ENCODE results near the gene MAU2. TPM values are rescaled to one million over a fixed set of nuclear protein-coding genes. Genes with fewer than 3 reads are reported as not detected.

The MAU2 gene
- total RNA-seq, 1 experiment from 2014 or later: 48.4 TPM

GRCh38 chr19:19276386-19276785, 44.2 kb upstream of the MAU2 start:
- H2BK5ac ChIP-seq (ENCODE audit: insufficient read length, low read length): no peak overlapping the region
- no peak overlapping the region for H2AFZ ChIP-seq (ENCODE audit: low read length)
- H2AK5ac ChIP-seq (ENCODE audit: insufficient read length, low read length): no peak overlapping the region
- H2BK15ac ChIP-seq (ENCODE audit: low read depth, low read length): no peak overlapping the region
- H3K27me3 ChIP-seq (ENCODE audit: insufficient read depth, low read length): no peaks in the 10 kb centered on the region
- H2BK120ac ChIP-seq (ENCODE audit: low read depth, low read length, poor library complexity, severe bottlenecking): no peak overlapping the region
- H4K91ac ChIP-seq (ENCODE audit: insufficient read length, low read depth, low read length): no peak overlapping the region
- no peaks in the 10 kb centered on the region; the same call in 1 of the 2 replicates for H3K4me1 ChIP-seq (ENCODE audit: insufficient read depth, low read length)
- H3K14ac ChIP-seq (ENCODE audit: insufficient read depth, low read length): no peak overlapping the region
- no peaks in the 10 kb centered on the region for H3K9me3 Mint-ChIP-seq
- no peak overlapping the region for H3K27ac ChIP-seq (ENCODE audit: insufficient read length, low read depth, low read length)
- peaks cover 7% of the 10 kb centered on the region for H3K23me2 ChIP-seq (ENCODE audit: insufficient read length, low read depth, low read length, poor library complexity, severe bottlenecking)
- no peak overlapping the region for H3K27ac Mint-ChIP-seq
- no peak overlapping the region for H3K4me2 ChIP-seq (ENCODE audit: insufficient read depth, insufficient read length, low read length)
- no peaks in the 10 kb centered on the region for H3K79me2 ChIP-seq (ENCODE audit: insufficient read depth, low read length)
- H3T11ph ChIP-seq (ENCODE audit: low read length): no peak overlapping the region
- H3K4ac ChIP-seq (ENCODE audit: low read depth, low read length): no peak overlapping the region
- H3K18ac ChIP-seq (ENCODE audit: insufficient read length, low read depth, low read length): no peak overlapping the region
- H3K36me3 Mint-ChIP-seq (ENCODE audit: insufficient read depth in 1 of 3, low read depth in 3 of 3): peaks cover 10 to 35% (median 27%) of the 10 kb centered on the region in 3 experiments; a peak in 6 of 7 replicates
- TF ChIP-seq, protein P1, sequence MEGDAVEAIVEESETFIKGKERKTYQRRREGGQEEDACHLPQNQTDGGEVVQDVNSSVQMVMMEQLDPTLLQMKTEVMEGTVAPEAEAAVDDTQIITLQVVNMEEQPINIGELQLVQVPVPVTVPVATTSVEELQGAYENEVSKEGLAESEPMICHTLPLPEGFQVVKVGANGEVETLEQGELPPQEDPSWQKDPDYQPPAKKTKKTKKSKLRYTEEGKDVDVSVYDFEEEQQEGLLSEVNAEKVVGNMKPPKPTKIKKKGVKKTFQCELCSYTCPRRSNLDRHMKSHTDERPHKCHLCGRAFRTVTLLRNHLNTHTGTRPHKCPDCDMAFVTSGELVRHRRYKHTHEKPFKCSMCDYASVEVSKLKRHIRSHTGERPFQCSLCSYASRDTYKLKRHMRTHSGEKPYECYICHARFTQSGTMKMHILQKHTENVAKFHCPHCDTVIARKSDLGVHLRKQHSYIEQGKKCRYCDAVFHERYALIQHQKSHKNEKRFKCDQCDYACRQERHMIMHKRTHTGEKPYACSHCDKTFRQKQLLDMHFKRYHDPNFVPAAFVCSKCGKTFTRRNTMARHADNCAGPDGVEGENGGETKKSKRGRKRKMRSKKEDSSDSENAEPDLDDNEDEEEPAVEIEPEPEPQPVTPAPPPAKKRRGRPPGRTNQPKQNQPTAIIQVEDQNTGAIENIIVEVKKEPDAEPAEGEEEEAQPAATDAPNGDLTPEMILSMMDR (conservative IDR thresholded peaks at IDR 0.05): no peak
- no peak overlapping the region for H2BK20ac ChIP-seq (ENCODE audit: low read depth, low read length, poor library complexity, severe bottlenecking)
- no peak overlapping the region for H3K23ac ChIP-seq (ENCODE audit: insufficient read length, low read depth, low read length)
- no peak overlapping the region for H2BK12ac ChIP-seq (ENCODE audit: insufficient read length, low read depth, low read length)
- no peak overlapping the region for H4K5ac ChIP-seq (ENCODE audit: insufficient read length, low read depth, low read length)
- H3K27me3 Mint-ChIP-seq (ENCODE audit: low read depth): peaks cover 17% of the 10 kb centered on the region
- H4K8ac ChIP-seq (replicated peaks; ENCODE audit: insufficient read length, low read depth, low read length): no peak overlapping the region
- no peak overlapping the region for H3K4me3 Mint-ChIP-seq
- no peaks in the 10 kb centered on the region for H4K20me1 ChIP-seq (ENCODE audit: control insufficient read depth, insufficient read depth, insufficient read length)
- peaks cover 8 to 10% of the 10 kb centered on the region in 2 experiments for H3K4me1 Mint-ChIP-seq
- DNase-seq: no peak
- H3K79me1 ChIP-seq (ENCODE audit: insufficient read depth, low read depth, low read length, poor library complexity, severe bottlenecking): no peaks in the 10 kb centered on the region
- H3K56ac ChIP-seq (ENCODE audit: insufficient read length, low read depth, low read length): no peak overlapping the region
- WGBS (ENCODE audit: extremely low coverage, insufficient read length, low lambda C conversion rate): no CpG with 5 or more reads among the region's 12 CpGs
- no peak overlapping the region for H3K9ac ChIP-seq (ENCODE audit: extremely low read depth, insufficient read length, low read length)
- no peaks in the 10 kb centered on the region for H3K9me3 ChIP-seq (ENCODE audit: control insufficient read depth, low read depth, low read length)

All from H9 (cell line).